Skeletal muscle satellite cell (primary cell): ENCODE measurements around the gene IWS1.
"Not testable (repeated sequence)": the region's sequence is repeated elsewhere in the genome, so short reads cannot be mapped to it uniquely, and the experiment has no call there.

ENCODE experiments used
- H3K27me3 ChIP-seq: 2 replicates; pipeline ENCODE4 v1.7.0; 2013; ENCODE audit warnings: low read length; ENCODE audit not compliant: control insufficient read depth, insufficient read depth
- H3K36me3 ChIP-seq: 2 replicates; pipeline ENCODE4 v1.7.0; 2013; ENCODE audit warnings: mild to moderate bottlenecking, control low read depth, low read length; ENCODE audit not compliant: insufficient read depth
- H3K4me1 ChIP-seq: 2 replicates; pipeline ENCODE4 v1.7.0; 2013; ENCODE audit warnings: low read length; ENCODE audit not compliant: control insufficient read depth, insufficient read depth
- H3K4me2 ChIP-seq: 2 replicates; pipeline ENCODE4 v1.7.0; 2013; ENCODE audit warnings: mild to moderate bottlenecking, low read length
- H3K4me3 ChIP-seq: 2 replicates; pipeline ENCODE4 v1.7.0; 2013; ENCODE audit warnings: low read length
- H3K9ac ChIP-seq: 2 replicates; pipeline ENCODE4 v1.7.0; 2013; ENCODE audit warnings: mild to moderate bottlenecking, low read depth, low read length, moderate library complexity
- H3K9me3 ChIP-seq: replicated peaks from 2 replicates; pipeline ENCODE4 v1.7.0; 2013; ENCODE audit warnings: mild to moderate bottlenecking, control low read depth, low read length

The IWS1 gene

GRCh38 chr2:127463155-127463991 is 62.9 kb downstream of the IWS1 start:
- Histone ChIP-seq H3K4me3 (no peak overlapping the region), H3K9me3 (no peaks in the 10 kb centered on the region), H3K4me1 (no peaks in the 10 kb centered on the region), H3K27me3 (no peaks in the 10 kb centered on the region), H3K4me2 (no peak overlapping the region), H3K36me3 (peaks cover 3% of the 10 kb centered on the region), H3K9ac (no peak overlapping the region)

- Histone ChIP-seq H3K9ac (no peak overlapping the region), H3K4me3 (no peak overlapping the region), H3K4me2 (no peak overlapping the region), H3K4me1 (no peaks in the 10 kb centered on the region), H3K36me3 (peaks cover 3% of the 10 kb centered on the region), H3K27me3 (no peaks in the 10 kb centered on the region), H3K9me3 (no peaks in the 10 kb centered on the region)
Observed at GRCh38 chr2:127462461-127462860, 63.8 kb downstream of the IWS1 start.

DNA sequence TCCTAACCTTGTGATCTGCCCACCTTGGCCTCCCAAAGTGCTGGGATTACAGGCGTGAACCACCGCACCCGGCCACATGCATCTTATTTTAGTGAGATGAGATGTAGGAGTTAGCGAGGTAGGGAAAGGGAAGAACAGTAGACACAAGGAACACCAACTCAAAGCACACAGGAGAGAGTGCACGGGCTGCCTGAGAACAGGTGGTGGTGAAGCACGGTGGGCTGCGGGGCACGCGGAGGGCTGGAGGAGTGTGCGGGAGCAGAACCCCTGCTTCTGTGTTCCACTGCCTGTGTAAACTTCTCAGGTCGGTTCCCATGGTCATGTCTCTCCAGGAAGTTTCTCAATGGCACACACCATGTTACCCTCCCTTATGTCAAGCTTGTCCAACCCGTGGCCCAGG is 69.3 kb downstream of the IWS1 start:
- H3K4me2 ChIP-seq: no peak overlapping the region
- H3K9me3 ChIP-seq: no peaks in the 10 kb centered on the region
- no peak overlapping the region for H3K9ac ChIP-seq
- no peaks in the 10 kb centered on the region for H3K27me3 ChIP-seq
- no peak overlapping the region for H3K4me3 ChIP-seq
- no peaks in the 10 kb centered on the region for H3K4me1 ChIP-seq
- H3K36me3 ChIP-seq: no peaks in the 10 kb centered on the region

GRCh38 chr2:127455566-127456493 is 70.5 kb downstream of the IWS1 start:
- H3K9me3 ChIP-seq: no peaks in the 10 kb centered on the region
- no peaks in the 10 kb centered on the region for H3K27me3 ChIP-seq
- H3K9ac ChIP-seq: no peak overlapping the region
- H3K4me2 ChIP-seq: no peak overlapping the region
- H3K4me3 ChIP-seq: no peak overlapping the region
- H3K36me3 ChIP-seq: no peaks in the 10 kb centered on the region
- no peaks in the 10 kb centered on the region for H3K4me1 ChIP-seq

DNA sequence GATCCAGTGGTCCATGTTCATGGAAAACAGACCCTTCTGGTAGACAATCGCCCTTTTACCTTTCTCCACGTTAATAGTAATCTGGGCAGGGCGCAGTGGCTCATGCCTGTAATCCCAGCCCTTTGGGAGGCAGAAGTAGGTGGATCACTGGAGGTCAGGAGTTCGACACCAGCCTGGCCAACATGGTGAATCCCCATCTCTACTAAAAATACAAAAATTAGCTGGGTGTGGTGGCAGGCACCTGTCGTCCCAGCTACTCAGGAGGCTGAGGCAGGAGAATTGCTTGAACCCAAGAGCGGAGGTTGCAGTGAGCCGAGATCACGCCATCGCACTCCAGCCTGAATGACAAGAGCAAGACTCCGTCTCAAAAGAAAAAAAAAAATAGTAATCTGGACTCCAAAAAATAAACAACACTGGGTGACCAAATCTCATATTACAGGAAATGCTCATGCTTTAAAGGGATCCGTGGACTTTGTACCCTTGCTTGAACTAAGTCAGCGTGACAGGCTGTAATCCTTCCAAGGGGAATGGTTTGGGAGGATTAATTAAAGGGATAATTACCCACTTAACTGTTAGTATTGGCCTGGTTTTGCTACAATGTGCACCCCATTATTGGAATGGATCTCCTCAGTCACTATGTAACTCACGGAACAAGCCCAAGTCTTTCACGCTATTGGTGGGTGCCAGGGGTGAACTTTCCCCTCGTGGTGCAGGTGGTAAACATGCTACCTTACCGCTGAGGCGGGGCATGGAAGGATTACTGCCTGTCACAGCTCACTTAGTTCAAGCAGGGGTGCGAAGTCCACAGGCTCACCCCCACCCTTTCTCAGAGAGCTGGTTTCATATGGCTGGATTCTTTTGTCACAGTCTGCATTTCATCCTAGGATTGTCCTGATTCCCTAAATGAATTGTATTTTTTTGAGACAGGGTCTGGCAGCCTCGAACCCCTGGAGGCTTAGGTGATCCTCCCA is 71.4 kb downstream of the IWS1 start:
- no peaks in the 10 kb centered on the region for H3K4me1 ChIP-seq
- no peaks in the 10 kb centered on the region for H3K27me3 ChIP-seq
- no peak overlapping the region for H3K4me2 ChIP-seq
- H3K4me3 ChIP-seq: no peak overlapping the region
- H3K9ac ChIP-seq: no peak overlapping the region
- H3K9me3 ChIP-seq: no peaks in the 10 kb centered on the region
- no peaks in the 10 kb centered on the region for H3K36me3 ChIP-seq

- Histone ChIP-seq H3K9ac (no peak overlapping the region), H3K4me1 (no peaks in the 10 kb centered on the region), H3K27me3 (no peaks in the 10 kb centered on the region), H3K4me3 (no peak overlapping the region), H3K4me2 (no peak overlapping the region), H3K36me3 (no peaks in the 10 kb centered on the region), H3K9me3 (no peaks in the 10 kb centered on the region)
Observed at GRCh38 chr2:127453392-127454171, 72.7 kb downstream of the IWS1 start.

GRCh38 chr2:127453013-127453391 is 73.3 kb downstream of the IWS1 start:
- Histone ChIP-seq H3K4me3 (no peak overlapping the region), H3K4me1 (no peaks in the 10 kb centered on the region), H3K9ac (no peak overlapping the region), H3K27me3 (no peaks in the 10 kb centered on the region), H3K9me3 (no peaks in the 10 kb centered on the region), H3K4me2 (no peak overlapping the region), H3K36me3 (no peaks in the 10 kb centered on the region)

GRCh38 chr2:127452423-127452822 is 73.9 kb downstream of the IWS1 start:
- H3K4me1 ChIP-seq, H3K9ac ChIP-seq, H3K4me3 ChIP-seq, H3K36me3 ChIP-seq, H3K27me3 ChIP-seq, H3K9me3 ChIP-seq, H3K4me2 ChIP-seq: not testable (repeated sequence)

GRCh38 chr2:127451981-127452380 is 74.3 kb downstream of the IWS1 start:
- H3K4me2 ChIP-seq: no peak overlapping the region
- no peaks in the 10 kb centered on the region for H3K36me3 ChIP-seq
- no peaks in the 10 kb centered on the region for H3K4me1 ChIP-seq
- no peaks in the 10 kb centered on the region for H3K27me3 ChIP-seq
- H3K9ac ChIP-seq: no peak overlapping the region
- H3K9me3 ChIP-seq: no peaks in the 10 kb centered on the region
- H3K4me3 ChIP-seq: no peak overlapping the region

- no peak overlapping the region for H3K4me2 ChIP-seq
- no peaks in the 10 kb centered on the region for H3K4me1 ChIP-seq
- H3K9me3 ChIP-seq: no peaks in the 10 kb centered on the region
- no peaks in the 10 kb centered on the region for H3K27me3 ChIP-seq
- H3K4me3 ChIP-seq: no peak overlapping the region
- H3K9ac ChIP-seq: no peak overlapping the region
- no peaks in the 10 kb centered on the region for H3K36me3 ChIP-seq
Observed at GRCh38 chr2:127449898-127450297, 76.4 kb downstream of the IWS1 start.
